ENCODE data around the gene CDC42SE2. TPM values are rescaled to one million over a fixed set of nuclear protein-coding genes. Genes with fewer than 3 reads are reported as not detected.
"Not testable (repeated sequence)": the region's sequence is repeated elsewhere in the genome, so short reads cannot be mapped to it uniquely, and the experiment has no call there.

CDC42SE2 gene
- total RNA-seq, 1 experiment from 2014 or later, result 36.7 TPM

DNA sequence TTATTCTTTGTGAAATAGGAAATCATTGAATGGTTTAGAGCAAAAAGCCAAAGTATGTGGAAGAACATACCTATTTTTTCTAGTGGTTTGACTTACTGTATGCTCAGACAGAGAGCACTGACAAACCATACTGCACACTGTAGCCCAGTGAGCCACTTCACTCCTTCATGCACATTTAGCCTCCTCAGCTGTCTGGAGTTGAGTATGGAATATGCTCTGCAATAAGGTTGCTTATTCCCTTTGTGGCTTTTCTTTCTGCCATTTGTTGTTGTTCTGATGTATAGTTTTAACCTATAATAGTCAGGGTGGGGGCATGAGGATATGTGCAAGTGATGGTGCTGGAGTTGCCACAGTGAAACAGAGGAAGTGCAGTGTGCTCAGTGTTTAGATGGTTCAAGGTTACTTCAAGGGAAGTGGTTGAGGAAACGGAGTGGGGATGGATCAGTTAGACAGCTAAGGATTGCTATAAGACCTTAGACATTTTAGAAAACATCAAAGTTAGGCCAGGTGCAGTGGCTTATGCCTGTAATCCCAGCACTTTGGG is 100.7 kb downstream of the CDC42SE2 start:
- DNase-seq (ENCODE audit: low spot score), result no peak

DNA sequence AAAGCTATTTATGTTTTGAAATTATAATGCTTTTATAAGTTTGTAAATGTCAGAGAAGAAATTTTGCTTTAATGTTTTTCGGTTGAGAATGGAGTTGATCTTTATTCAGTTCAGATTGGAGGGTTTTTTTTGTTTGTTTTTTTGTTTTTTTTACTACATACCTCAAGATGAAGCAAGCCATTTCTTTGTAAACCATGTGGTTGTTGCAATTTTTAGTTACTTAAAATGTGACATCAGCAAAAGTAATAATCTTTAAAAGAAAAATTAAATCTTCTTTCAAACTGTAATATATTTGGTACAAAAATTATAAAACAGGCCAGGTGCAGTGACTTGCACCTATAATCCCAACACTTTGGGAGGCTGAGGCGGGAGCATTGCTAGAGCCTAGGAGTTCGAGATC is 102.6 kb downstream of the CDC42SE2 start:
- DNase-seq (ENCODE audit: low spot score), result no peak

DNA sequence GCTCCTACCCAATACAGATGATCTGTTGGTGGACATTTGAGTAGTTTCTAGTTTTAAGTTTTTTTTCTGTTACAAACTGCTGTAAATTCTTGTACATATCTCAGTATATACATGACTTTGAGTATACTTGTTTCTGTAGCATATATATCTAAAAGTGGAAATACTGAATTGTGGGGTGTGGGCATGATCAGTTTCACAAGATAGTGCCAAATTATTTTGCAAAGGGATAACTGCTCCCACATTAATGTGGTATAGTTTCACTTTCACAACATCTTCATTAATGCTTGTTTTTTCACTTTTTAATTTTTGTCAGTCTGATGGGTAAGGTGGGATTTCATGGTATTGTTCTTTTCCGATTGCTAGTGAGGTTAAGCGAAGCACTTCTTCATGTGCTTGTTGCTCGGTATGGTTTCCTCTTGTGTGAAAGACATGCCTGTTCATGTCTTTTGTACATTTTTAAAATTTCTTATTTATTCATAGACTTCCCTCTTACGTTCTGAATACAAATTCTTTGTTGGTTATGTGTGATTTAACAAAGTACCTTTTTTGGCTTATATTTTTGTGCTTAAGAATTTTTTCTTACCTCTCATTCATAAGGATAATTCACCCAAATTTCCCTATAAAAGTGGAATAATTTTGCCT is 103.5 kb downstream of the CDC42SE2 start:
- DNase-seq (ENCODE audit: low spot score), result no peak

DNA sequence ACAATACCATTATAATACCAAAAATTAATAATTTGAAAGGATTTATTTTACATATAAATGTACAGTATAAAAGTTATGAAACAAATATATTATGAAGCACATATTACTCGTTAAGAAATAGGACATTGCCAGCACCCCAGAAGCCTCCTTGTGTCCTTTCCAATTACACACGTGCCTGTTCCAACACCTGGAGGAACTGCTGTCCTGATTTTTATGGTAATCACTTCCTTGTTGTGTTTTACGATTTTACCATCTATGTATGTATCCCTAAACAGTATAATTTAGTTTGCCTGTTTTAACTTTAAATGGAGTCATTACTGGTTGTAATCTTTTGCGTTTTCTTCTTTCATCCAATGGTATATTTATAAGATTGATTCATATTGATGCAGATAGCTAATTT is 105.0 kb downstream of the CDC42SE2 start:
- no peak for DNase-seq (ENCODE audit: low spot score)

DNA sequence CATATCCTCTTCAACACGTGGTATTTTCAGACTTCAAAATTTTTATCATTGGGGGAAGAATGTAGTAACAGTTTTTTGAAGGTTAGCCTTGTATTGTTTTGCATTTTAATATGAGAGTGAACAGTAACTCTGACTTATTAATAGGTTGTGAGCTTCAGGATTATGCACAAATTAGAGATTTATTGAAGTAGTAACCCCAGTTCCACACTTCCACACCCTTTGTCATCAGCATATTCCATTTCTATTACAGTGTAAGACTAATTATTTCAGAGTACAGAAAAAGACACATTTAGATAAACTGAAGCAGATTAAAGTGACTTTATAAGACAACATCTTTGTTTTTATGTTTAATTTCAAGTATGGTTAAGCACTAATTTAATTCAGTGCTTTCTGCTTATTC is 105.7 kb downstream of the CDC42SE2 start:
- DNase-seq (ENCODE audit: low spot score), result no peak

DNA sequence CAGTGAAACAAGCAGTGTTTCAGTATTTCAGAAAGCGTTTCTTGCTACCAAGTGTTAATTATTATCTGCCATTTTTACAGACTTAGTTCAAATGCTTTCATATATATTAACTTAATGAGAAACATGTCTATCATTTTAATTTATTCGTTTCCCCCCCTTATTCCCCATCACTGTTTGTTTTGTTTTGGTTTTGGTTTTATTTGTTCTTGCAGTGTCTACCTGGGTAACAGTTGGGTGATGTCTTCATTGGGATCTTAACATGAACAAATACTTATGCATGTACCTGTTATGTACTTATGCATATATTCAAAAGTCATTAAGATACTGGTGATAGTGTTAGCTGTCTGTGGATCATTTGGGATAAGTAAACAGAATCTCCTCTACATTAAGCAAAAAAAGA is 108.0 kb downstream of the CDC42SE2 start:
- DNase-seq (ENCODE audit: low spot score), result no peak

DNA sequence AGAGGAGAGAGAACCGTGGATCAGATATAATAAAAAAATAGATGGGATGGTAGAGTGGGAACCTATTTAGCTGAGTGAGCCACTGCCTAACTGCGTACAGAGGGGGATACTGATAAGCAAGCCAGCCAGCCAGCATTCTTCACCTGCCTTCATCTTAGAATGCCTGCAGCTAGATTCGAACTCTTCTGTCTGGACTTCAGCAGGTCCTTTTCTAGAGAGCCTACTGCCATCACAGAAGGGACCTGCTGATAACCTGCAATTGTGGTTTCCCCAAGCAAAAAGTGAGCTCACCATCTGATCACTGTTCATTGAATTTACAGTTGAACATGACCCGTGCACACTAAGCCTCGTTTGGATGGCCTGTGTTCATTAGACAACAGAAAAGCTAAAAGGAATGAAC is 109.4 kb downstream of the CDC42SE2 start:
- DNase-seq (ENCODE audit: low spot score), result no peak

DNA sequence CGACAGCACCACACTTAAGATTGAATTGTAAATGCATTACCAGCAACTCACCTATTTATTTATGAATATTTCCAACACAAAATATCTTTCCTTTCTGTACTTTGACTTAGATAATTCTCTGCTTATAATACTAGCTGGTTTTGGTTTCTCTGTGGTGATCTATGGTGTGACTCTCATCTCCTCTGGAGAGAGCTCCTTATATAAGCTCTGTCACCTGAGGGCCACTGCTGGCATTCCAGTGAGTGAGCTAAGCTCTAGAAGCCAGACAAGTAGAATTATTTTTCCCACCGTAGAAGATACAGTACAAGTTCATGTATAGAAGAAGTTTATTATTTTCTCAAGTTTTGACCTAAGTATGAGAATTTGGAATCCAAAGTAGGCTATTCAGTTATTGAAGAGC is 111.5 kb downstream of the CDC42SE2 start:
- DNase-seq (ENCODE audit: low spot score), result no peak

DNA sequence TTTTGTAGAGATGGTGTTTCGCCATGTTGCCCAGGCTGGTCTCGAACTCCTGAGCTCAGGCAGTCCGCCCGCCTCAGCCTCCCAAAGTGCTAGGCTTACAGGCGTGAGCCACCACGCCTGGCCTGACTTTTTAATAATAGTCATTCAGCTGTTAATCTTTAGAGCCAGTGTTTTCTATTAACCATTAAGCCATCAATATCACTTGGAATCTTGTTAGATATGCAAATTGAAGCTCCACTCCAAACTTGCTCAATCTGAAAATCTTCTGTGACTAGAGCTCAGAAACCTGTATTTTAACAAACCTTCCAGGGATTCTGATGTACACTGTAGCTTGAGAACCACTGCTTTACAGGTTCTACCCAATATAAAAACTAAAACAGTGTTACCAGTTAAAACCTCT is 113.5 kb downstream of the CDC42SE2 start:
- no peak for DNase-seq (ENCODE audit: low spot score)

DNA sequence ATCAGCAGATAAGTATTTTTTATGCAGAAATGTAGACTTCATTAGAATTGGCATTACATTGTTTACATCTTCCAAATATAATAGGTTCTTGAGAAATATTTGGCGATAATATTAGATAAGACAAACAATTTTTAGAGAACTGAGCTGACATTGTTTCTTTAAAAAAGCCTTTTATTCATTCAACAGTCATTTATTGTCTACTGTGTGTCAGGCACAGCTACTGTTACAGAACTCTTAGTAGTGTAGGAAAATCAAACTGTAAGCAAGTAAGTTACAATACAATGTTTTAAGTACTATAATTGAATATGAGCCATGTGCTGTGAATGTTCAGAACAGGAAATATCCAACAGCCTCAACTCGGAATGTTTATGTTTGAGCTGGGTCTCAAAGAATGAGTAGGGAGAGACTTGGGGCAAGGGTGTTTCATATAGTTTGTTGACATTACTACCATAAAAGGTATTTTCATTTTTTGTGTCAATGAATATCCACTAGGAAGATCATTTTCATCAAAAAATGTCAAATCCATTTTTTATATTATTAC is 114.0 kb downstream of the CDC42SE2 start:
- peak; percentile 22 for DNase-seq (ENCODE audit: low spot score)

DNA sequence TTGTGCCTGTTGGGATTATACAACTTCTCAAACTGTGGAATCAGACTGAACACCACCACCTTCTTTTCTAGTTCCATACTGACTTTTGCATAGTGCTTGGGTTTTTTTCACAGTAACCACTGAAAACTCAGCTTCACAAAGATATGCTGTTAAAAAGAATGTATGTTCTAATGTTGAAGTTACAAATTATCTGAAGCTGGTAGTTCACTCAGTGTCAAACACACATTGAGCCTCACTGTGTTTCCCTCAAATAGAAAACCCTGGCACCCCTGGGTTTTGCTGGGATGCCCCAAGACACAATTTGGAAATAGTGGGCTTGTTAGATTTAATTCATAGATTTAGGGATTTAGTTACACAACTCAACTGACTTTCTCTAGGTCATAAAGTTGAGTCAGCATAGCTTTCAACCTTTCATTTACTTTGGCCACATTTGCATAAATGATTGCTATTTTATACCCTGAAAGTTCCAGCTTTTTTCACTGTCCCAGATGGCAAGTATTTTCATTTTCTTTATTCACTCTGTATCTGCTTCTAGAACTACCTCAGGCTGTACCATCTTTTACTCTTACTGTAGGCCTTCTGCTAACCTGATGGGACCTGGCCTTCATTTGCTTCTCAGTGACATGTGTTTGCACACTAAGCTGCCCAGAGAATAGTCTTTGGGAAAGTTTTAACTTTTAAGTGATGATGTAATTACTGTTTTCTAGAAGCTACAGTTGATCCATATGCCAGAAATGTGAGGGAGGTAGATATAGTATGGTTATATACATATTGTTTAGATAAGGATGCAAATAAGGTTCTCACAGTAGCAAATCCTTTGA is 115.1 kb downstream of the CDC42SE2 start:
- DNase-seq (ENCODE audit: low spot score), result no peak

DNA sequence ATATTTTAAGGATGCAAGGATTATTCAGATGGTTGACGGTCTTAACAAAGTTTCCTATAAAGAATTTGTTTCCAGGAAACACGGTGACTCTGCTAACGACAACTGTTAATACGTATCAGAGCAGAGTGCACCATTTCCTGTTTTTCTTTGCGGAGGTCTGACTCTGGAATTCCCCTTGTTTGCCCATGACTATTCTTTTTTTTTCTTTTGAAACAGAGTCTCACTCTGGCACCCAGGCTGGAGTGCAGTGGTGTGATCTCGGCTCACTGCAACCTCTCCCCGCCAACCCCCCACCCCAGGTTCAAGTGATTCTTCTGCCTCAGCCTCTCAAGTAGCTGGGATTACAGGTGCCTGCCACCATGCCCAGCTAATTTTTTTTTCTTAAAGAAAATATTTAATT is 115.9 kb downstream of the CDC42SE2 start:
- peak; percentile 70 for DNase-seq (ENCODE audit: low spot score)

DNA sequence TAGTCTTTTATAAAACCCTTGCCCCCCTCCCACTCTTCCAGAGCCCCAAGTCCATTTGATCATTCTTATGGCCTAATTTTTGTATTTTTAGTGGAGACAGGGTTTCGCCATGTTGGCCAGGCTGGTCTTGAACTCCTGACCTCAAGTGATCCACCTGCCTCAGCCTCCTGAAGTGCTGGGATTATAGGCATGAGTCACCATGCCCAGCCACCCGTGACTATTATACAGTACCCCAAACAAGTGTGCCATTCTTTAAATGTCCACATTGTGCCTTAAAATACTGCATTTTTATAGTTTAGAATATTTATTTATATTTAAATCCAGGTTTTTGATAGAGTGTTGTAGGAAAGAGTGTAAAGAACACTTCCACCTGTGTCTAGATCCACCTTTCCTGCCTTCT is 116.4 kb downstream of the CDC42SE2 start:
- not testable (repeated sequence) for DNase-seq (ENCODE audit: low spot score)

DNA sequence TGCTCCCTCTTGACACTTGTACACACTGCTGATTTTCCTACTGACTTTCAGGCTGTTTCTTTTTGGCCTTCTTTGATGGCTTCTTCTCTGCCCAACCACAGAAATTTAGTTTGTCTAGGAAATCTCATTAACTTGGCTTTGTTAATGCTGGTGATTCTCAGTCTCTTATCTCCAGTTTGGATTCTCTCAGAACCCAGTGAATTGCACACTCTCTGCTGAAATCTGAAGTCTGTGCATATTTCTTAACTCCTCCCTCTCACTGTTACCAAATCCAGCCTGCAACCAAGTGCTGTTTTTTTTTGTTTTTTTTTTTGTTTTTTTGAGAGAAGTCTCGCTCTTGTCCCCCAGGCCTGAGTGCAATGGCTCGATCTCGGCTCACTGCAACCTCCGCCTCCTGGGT is 117.2 kb downstream of the CDC42SE2 start:
- DNase-seq (ENCODE audit: low spot score), result no peak

DNA sequence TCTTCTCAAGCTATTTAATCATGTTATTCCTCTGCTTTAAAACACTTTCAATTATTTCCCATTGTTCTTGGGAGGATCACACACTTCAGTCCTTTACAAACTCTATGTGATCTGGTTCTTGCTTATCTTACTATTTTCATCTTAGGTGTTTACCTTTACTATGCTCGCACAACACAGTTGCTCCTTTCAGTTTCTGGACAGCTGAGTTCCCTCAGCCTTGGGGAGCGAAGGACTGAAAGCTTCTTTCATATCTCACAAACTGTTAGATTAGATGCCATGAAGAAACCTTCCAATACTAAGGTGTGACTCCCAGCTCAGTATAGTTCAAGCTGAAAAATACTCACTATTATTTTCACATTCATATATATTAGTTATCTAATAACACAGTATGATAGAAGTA is 117.9 kb downstream of the CDC42SE2 start:
- no peak for DNase-seq (ENCODE audit: low spot score)

DNA sequence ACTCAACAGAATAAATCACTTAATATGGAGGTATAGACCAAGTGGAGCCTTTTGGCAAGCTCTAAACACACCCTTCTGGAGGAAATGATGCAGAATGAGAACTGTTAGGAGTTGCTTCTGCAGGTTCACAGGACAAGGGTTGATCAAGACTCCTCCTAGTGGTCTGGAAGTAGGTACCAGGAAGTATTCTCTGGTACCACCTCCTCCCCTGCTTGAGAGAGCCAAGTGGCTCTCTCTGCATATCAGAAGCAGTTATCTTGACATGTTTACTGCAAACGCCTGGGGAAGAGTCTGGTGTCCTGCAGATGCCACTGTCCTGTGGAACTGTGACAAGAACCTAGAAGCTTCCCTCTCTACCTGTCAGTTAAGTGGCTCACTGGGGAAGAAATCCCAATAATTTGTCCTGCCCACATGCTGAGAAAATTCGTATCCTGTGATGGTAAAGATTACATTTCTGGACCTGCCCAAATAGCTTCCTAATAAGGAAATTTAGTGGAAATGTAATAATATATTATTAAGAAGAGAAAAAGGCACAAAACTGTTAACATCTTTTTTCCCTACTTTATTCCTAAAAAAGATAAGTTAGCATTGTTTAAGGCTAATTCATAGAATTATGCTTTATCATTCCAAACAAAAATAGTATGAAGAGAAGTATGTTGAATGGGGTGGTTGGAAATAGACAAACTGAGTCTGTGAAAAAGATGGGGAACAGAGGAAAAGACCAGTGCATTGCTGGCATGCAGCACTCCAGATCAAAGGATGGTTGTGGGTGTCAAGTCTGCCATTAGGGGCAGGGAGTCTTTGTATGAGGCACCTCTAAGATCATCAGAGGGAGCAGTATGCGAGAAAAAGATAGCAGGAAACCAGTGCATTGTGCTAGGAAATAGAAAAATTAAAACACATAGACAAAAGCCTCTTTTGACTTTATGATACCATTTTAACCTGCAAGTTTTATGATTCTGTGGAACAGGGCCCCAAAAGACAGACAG is 118.8 kb downstream of the CDC42SE2 start:
- peak; percentile 76 for DNase-seq (ENCODE audit: low spot score)

DNA sequence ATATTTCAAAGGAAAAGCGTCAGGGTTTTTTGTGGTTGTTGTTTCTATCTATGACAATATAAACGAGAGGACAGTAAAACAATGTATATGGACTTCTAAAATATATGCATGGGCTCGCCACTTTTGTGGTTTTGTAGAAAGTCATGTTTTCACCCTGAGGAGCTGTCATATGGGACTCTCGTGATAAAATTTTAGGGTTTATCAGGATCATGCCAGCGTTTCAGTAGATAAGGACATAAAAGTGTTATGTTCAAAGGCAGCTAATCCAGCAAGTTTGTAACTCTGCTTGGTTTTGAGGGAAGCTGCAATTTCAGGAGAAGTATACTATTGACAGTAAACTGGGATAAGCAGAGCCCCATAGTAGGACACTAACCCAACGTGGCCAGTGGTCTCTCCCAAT is 120.3 kb downstream of the CDC42SE2 start:
- no peak for DNase-seq (ENCODE audit: low spot score)

DNA sequence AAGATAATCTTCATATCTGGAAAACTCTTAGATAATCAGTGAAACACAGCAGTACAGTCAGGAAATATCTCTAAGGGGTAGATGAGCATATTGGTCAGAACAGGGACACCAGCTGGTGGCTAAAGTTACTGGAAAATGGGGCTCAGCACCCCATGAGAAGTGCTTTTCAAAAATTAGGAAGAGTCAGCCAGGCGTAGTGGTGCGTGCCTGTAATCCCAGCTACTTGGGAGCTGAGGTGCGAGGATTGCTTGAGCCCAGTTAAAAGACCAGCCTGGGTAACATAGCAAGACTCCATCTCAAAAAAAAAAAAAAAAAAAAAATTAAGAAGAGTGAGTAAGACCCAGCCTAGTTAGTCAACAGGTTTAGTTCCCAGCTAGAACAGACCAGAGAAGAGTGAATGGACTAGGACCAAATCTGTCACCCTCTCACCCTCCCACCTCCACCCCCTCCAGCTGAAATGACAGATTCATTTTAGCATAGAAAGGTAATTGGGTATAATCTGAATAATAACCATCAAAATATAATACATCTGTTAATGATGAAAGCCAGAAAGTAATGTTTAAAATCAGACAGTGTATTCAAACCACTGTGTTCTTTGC is 120.9 kb downstream of the CDC42SE2 start:
- DNase-seq (ENCODE audit: low spot score), result no peak

DNA sequence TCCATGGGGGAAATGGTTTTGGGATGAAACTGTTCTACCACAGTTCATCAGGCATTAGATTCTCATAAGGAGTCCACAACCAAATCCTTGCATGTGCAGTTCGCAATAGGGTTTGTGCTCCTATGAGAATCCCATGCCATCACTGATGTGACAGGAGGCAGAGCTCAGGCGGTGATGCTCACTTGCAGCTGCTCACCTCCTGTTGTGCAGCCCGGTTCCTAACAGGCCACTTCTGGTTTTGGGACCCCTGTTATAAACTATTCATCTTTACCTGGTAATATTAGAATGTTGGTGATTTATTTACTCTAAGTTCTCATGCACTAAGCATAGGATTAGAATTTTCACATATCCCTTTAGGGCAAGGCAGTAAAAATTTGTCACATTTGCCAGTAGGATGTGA is 122.3 kb downstream of the CDC42SE2 start:
- DNase-seq (ENCODE audit: low spot score), result no peak

DNA sequence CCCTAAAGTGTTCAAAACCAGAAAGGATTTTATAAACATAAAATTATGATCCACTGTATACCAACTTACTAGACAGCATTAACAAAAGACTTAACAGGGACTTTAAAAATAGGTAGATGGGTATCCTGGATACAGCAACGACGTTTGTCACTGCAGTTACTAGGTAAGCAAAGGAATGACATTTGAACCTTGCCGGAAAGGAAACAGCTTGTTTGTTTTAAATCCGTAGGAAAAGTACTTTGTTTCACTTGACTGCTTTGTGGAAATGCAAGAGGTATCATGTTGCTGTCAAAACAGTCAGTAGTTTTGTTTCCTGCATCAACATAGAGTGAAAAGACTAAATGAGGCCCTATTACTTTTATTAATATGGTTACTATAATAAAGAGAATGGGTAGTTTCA is 122.9 kb downstream of the CDC42SE2 start:
- peak; percentile 16 for DNase-seq (ENCODE audit: low spot score)

DNA sequence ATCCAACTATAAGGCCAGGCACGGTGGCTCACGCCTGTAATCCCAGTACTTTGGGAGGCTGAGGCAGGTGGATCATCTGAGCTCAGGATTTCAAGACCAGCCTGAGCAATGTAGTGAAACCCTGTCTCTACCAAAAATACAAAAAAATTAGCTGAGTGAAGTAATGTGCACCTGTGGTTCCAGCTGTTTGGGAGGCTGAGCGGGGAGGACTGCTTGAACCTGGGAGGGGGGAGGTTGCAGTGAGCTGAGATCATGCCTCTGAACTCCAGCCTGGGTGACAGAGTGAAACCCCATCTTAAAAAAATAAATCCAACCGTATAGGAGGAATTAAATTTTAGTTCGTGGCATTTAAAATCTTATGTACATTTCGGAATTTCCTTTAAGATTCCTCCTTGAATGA is 123.4 kb downstream of the CDC42SE2 start:
- no peak for DNase-seq (ENCODE audit: low spot score)
